GM21576 (cell line): Measurements from ENCODE around the gene SLC8A3.

ENCODE experiments used
- ATAC-seq: cut with Tn5 transposase; IDR thresholded peaks from one replicate; pipeline ENCODE4 v1.9.1; 2021; ENCODE audit warnings: mild to moderate bottlenecking, moderate library complexity; ENCODE audit not compliant: unreplicated experiment

SLC8A3 gene

GRCh38 chr14:70032016-70032415 lies 156.7 kb downstream of the SLC8A3 start:
- ATAC-seq: no peak

GRCh38 chr14:70029296-70030132 lies 159.2 kb downstream of the SLC8A3 start:
- no peak for ATAC-seq

GRCh38 chr14:70027785-70028428 lies 160.8 kb downstream of the SLC8A3 start:
- no peak for ATAC-seq

DNA sequence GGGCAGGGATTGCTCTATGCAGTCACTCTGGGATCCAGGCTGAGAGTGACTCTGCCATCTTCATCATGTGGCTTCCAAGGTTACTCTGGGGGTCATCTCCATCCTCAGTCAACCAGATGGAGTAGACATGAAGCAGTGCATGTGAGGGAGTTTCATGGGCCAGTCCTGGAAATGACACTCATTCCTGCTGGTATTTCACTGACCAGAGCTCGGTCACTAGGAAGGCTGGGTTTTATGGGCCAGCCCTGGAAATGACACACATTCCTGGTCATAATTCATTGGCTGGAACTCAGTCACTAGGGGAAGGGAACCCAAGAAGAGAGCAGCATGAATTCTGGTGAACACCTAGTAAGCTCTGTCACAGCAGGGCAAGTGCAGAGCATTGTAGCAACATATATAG lies 164.9 kb downstream of the SLC8A3 start:
- no peak for ATAC-seq

- ATAC-seq: no peak
Observed at GRCh38 chr14:70022771-70023445, 165.8 kb downstream of the SLC8A3 start.

- ATAC-seq: no peak
Observed at GRCh38 chr14:70021548-70022220, 167.1 kb downstream of the SLC8A3 start.

DNA sequence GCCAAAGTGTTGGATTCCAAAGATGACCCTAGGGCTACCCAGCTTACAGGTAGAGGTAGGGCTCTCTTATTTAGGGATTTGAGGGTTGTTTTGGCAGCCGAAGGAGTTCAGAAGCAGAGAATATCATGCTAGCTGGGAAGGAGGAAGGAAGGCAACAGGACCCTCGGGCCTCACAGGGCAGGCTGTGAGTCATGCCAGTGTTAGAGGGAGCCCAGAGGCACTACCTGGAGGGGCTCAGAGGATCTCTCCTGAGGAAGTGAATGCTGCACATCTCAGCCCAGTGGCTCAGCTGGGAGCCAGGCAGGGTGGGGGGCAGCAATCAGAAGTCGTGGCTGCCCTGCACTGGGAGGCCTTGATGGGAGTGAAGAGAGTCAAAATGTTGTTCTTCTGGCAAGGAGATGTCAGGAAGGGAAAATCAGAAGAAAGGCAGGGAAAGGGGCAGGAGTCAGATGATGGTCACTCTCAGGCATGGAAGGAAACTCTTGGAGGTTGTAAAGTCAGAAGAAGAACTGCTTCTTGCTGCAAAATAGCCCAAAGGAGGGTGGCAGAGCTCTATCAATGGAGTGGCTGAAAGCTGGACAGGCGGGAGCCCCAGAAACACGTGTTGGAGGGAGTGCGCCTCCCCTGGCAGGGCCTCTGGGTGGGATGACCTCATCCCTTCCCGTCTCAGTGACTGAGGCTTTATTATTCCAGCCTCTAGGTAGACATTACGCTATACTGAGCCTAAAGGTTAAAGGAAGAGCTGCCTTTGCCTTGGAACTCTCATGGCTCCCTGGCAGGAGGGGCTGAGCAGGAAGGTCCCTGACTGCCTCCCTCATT lies 168.2 kb downstream of the SLC8A3 start:
- no peak for ATAC-seq

GRCh38 chr14:70019695-70020094 lies 169.1 kb downstream of the SLC8A3 start:
- ATAC-seq: no peak

DNA sequence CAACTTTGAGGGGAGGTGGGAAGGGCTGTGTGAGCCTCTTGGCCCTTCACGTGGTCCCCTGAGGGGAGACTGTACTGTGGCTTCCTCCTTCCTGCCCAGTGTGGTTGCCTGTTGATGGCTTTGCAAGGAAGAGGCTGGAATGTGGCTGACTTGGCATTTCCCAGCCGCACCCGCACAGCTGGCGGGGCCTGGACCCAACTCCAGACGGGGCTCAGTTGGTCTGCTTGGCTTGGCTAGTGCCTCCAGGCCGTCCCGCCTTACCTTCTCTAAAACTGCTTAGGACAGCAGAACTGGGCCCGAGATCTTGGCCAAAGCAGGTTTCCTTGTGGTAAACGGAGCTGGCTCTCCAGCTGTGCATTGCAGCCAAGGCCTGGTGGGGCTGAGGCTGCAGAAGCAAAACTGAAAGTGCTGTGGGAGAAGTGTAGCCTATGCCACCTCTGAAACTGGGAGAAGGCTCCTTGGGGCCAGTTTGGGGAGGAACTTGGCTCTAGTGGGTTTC lies 170.0 kb downstream of the SLC8A3 start:
- peak; percentile 65 for ATAC-seq

DNA sequence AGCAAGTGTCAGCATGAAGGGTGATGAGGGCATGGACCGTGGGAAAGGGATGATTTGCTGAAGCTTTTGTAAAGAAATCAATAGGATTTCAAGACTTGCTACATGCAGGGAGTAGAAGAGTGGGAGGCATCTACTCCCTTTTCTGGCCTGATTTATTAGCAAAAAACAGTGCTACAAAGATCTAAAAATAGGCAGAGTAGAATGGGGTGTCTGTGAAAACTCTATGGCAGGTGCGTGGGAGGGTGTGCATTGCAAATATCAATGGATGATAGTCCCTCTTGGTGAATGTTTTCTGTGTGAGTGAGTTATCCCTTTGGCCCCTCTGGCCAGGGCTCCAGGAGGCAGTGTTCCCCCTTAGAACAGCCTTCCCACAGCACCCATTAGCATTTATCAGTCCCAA lies 170.5 kb downstream of the SLC8A3 start:
- ATAC-seq: no peak

- no peak for ATAC-seq
Observed at GRCh38 chr14:70014406-70015095, 174.2 kb downstream of the SLC8A3 start.

- ATAC-seq: no peak
Observed at GRCh38 chr14:70013271-70013873, 175.4 kb downstream of the SLC8A3 start.

- no peak for ATAC-seq
Observed at GRCh38 chr14:70011708-70012107, 177.0 kb downstream of the SLC8A3 start.

- ATAC-seq: no peak
Observed at GRCh38 chr14:70011098-70011497, 177.7 kb downstream of the SLC8A3 start.

DNA sequence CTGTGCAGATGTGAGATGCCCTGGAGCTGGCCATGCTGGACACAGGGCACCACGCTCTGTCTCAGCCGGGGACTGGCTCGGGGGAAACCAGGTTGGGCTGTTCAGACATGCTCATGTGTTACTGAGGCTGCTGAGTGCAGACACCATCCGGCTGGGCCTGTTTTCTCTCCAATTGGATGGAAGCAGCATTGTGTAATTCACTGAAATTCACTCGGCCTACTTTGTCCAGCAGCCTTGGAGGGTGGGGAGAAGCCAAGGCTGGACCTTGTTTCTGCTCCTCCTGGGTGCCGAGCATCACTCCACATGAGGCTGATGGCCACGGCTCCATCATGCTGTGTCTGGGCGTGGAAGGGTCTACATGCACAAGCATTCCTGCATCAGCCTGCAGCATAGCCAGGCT lies 178.8 kb downstream of the SLC8A3 start:
- ATAC-seq: no peak

DNA sequence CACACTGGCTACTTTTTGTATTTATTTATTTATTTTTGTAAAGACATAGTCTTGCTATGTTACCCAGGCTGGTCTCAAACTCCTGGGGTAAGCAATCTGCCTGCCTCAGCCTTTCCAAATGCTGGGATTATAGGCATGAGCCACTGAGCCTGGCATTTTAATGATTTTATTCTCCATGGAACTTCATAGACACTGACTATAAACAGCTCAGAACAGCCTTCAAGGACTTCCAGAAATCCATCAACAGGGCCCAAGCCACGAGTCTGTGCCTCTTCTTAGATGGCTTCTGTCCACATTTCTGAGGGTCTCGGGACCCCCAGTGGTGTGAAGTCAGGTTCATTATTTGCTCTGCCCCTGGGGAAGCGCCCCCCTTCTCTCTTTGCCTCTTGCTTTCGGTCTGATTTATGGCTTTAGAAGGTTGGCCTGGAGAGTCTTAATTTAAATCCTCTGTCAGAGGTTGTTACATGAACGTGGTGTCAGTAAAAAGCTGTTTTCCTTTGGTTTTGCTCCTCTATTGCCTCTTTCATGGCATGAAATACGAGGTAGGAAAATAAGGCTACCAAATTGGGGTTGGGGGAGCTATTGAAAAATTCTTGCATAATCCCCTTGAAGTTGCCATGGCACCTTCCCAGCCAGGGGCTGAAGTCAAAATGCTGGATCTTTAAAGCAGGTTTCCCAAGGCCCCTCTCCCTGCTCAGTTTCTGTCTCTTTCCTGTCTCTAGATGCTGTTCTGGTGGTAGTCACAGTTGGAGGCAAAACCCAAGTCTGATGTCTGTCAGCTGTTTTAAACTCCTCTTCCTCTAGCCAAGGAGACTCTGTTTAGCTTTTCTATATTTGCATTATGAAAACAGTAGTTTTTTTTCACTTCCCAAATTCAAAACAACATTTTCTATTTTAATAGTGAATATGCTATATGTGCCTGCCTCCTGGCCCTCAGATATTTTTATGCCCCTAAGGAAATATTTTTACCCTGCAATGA lies 180.2 kb downstream of the SLC8A3 start:
- peak; percentile 50 for ATAC-seq

GRCh38 chr14:70006699-70007098 lies 182.1 kb downstream of the SLC8A3 start:
- ATAC-seq: no peak

DNA sequence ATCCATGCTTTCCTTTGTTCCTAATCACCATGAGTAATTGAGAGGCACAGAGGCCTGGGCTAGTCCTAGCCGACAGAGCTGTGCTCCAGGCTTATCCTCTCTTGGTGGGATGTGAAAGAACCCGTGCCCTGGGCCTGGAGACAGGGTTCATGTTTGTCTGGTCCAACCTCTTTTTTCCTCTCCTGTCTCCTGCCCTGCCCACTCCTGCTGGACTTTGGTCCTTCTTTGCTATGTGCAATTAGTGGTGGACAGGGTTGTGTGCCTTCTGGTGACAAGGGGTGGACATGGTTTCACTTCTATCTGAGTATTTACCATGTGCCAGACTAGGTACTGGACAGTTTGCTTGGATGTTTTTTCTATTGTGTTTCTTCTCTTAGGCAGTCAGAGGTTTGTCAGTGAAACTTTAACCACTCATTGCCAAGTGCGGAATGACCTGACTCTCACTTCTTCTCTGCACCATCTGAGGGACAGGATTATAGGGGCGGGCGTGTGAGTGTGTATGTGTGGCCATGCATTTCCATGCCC lies 183.4 kb downstream of the SLC8A3 start:
- ATAC-seq: no peak
